CD4-positive, alpha-beta T cell treated with Interleukin-10 for 1 hour (primary cell): ENCODE measurements around the gene FARP1.

Experiments used
- DNase-seq: peaks from one replicate; pipeline ENCODE4 v3.0.0-alpha.2; 2020

The FARP1 gene

DNA sequence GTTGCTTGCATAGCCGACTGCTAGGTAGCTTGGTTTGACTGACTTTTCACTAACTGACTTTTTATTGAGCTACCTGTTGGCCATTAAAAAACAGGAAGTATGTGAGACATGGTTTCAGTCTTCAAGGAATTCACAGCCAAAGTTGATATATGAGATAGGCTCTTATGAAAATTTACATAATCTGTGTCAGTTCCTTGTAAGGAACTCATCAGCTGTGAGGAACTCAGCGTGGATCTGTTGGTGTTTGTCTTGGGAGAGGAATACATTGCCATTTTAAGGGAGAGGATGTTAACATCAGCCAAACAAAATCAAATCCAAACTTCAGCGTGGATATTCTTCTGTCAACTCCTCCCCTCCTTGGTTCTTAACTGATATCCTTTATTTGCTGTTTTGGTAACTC is 32.1 kb downstream of the FARP1 start:
- DNase-seq: no peak

DNA sequence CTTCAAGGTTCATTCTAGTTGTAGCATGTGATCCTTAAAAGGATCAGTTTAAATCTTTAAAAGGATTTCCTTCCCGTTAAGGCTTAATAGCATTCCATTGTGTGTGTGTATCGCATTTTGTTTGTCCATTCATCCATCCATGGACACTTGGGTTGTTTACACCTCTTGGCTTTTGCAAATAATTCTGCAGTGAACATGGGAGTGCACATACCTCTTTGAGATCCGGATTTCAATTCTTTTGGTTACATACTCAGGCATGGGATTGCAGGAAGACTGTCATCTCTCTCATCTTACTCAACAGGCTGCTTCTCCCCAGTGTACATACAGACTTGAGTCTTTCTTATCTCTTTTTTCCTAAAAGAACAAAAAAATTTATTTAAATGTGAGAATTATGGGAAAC is 32.9 kb downstream of the FARP1 start:
- DNase-seq: no peak

DNA sequence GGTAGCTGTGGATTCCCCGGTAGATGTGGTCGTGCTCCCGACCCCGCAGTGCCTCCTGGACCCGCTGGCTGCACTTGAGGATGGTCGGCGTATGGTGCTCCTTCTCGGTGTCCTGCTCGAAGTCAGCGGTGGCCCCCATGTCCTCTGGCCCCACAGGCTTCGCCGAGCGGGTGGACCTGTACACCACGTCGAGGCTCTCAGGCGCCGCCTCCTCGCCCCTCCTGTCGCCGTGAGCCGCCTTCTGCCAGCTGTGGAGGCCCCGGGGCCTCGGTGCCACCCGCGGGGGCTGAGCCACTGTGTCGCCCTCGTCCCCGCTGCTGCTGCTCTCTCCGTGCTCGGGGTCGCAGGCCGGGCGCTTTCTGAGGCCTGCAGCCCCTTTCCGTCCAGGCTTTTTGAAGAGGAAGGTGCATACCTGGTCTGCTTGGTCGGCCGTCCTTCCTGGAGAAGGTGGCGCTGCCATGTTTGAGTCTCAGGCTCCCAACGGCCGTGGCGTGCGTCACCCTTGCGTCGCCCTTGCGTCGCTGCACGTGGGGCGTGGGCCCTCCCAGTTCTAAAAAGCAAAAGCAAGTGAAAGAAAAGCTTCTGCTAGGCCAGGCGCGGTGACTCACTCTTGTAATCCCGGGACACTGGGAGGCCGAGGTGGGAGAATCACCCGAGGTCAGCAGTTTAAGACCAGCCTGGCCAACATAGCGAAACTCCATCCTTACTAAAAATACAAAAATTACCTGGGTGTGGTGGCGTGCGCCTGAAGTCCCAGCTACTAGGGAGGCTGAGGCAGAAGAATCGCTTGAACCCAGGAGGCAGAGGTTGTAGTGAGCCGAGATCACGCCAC is 34.1 kb downstream of the FARP1 start, which contains the start of gene RNF113B:
TSS of gene RNF113B (minus strand) at position 493 of the 832 bp plus-strand sequence. CDS start at position 460, 33 bp downstream.
- DNase-seq: no peak

DNA sequence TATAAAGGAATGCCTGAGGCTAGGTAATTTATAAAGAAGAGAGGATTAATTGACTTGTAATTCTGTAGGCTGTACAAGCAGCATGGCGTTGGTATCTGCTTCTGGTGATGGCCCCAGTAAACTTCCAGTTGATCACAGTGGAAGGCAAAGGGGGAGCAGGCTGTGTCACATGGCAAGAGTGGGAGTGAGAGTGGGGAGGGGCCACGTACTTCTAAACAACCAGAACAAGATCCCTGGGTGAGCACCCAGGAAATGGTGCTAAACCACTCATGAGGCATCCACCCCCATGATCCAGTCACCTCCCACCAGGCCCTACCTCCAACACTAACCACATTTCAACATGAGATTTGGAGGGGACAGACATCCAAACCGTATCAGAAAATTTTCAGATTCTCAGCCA is 37.2 kb downstream of the FARP1 start:
- no peak for DNase-seq

DNA sequence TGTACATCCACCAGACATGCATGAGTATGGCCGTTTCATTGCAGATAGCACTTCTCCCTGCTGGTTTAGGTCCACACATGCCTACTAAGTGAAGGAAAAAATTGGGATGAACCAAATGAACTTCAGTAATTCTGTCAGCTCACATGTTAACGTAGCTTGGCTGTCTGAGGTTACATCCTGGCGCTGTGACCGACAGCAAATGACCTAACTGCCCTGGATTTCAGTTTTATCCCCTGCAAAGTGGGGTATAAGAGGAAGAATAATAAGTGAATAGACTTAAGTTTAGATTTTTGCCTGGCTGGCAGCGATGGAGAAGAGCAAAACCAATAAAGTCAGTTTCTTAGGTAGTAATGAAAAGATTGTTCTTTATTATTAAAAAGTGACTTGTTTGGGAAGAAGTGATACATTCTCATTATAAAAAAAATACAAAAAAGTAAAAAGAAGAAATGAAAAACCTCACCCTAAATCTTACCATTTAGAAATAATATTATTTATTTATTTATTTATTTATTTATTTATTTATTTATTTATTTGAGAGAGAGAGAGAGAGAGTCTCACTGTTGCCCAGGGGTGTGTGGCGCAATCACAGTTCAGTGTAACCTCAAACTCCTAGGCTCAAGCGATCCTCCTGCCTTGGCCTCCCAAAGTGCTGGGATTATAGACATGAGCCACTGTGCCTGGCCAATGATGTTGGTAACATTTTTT is 38.4 kb downstream of the FARP1 start:
- DNase-seq: no peak

DNA sequence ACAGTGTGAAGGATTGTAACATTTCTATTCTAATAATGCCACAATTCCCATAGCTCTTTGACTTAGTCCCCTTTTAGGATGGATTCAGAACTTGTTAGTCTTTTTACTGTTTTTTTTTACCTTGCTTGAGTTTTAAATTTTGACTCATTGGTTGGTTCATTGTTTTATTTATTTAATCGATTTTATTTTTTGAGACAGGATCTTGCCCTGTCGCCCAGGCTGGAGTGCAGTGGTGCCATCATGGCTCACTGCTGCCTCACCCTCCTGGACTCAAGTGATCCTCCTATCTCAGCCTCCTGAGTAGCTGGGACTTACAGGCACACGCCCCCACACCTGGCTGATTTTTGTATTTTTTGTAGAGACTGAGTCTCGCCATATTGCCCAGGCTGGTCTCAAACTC is 39.3 kb downstream of the FARP1 start:
- no peak for DNase-seq

DNA sequence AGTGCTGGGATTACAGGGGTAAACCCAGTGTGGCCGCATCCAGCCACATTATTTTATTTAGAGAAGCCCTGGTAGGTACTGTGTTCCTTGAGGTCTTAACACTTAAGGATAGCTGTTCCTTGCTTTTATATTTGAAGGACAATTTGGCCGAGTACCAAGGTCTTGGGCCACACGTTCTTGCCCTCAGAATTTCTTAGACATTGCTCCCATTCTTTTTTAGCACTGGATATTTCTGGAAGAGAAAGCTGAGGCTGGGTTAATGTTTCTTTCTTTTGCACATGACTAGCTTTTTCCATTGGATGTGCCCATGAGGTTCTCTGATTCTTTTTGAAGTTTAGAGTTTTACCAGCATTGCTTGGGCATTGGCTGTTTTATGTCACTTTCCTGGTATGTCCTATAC is 39.7 kb downstream of the FARP1 start:
- no peak for DNase-seq

DNA sequence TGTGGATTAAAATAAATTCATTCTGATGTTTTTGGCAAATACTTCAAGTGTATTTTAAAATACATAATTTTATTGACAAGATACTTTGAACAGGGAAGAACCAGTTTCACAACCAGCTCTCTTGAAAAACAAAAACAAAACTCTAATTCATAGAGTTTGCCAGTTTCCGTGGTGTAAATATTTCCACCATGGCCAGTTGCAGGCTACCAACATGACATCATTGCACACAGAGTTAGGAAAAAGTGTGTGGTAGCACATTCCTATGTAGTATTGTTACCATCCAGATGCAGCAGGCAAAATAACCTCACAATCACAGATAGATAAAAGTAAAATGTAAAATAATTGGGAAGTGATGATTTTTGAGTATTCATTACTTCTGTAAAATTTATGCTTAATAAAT is 41.9 kb downstream of the FARP1 start:
- DNase-seq: no peak

DNA sequence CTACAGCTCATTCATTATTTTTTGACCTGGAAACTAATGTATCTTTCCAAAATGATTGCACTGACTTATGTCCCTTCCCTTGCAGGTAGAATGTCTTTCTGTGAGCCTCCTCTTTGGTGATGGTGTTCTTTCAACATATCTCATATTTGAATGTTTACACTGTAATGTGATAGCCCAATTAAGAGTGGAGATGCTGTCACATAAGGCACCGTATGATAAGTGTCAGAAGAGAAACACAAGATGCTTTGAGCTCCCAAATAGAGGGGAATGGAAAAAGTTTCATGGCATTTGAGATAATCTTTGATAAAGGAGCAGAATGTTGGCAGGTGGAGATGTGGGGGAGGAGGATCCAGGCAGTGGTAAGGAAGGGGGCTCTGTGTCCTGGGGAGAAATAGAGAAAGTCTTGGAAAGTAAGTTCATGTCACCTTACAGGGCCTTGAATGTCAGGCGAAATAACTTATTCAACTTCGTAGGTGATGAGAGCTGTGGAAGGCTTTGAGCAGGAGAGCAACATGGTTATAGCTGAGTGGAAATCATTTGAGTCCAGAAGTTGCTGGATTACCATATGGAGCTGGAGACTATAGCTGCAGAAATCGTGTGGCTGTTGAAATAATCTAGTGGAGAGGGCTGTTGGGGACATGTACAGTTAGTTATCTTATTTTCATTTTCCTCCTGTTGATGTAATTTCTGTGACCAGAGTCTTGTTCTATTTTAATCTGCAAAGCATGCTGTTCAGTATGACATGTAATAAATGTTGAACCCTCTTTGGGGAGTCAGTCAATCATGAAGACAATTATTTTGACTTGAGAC is 44.5 kb downstream of the FARP1 start:
- no peak for DNase-seq

DNA sequence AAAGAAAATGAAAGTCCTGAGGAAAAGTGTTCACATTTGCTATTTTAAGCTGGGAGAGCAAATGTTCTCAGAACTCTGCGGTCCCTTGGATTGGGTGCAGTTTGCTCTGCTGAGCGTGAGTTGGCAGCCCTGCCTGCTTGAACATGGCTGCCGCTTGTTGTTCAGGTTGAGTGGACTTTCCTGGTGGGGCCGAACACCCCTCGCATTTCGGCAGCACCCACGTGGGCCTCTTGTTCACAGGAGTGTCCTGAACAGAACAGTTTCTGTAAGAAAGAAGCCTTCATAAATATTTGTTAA is 45.0 kb downstream of the FARP1 start:
- DNase-seq: no peak

DNA sequence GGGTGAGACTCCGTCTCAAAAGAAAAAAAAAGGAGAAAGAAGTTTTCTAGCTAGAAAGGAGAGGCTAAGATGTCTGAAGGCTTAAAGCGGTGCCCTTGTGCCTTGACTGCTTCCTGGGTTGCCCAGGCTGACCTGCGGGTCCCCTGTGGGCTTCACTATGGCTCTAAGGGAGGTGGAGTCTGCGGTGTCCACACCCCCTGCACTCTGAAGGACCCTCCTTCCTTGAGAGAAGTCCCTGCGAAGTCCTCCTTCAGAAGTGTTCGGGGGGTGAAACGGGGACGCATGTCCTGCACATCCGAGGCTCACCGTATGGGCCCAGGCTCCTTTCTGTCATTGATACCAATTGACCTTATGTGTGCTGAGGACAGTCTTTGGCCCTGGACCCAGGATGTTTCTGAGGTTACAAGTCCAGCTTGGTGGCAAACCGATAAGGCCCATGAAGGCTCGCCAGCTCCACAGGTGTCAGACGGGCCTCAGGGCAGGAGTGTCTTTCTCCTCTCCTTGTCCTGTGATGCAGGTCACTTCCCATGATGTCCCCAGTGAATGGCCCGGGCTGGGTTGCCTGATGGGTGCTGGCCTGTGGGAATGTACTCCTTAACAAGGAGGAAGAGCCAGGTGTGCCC is 45.8 kb downstream of the FARP1 start:
- no peak for DNase-seq

DNA sequence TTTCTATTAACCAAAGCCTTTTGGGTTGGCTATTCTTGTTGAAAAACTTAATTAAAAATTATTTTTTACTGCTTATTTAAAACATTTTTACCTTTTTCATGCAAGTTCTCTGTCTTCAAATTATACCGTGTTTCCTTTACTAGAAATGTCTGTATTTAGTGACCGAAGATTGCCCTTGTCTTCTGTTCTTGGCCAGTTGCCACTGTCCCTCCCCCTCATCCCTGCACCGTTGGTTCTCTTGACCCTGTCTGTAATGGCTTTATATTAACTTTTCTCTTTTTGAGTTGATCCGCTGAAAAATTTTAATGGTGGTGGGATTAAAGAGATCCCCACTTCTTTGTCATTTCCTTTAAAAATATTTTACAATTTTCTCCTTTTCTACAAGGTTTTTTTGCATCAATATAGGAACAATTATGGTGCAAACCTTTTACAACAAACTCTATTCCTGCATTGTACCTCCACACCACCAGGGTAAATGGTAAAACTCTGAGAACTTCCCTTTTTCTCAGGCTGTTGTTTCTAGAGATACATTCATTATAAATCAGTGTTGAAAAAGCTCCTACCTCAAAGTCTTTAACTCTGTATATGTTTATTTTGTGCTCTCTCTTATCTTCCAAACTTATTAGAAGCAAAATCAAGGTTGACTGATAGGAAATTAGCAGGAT is 47.1 kb downstream of the FARP1 start:
- no peak for DNase-seq

DNA sequence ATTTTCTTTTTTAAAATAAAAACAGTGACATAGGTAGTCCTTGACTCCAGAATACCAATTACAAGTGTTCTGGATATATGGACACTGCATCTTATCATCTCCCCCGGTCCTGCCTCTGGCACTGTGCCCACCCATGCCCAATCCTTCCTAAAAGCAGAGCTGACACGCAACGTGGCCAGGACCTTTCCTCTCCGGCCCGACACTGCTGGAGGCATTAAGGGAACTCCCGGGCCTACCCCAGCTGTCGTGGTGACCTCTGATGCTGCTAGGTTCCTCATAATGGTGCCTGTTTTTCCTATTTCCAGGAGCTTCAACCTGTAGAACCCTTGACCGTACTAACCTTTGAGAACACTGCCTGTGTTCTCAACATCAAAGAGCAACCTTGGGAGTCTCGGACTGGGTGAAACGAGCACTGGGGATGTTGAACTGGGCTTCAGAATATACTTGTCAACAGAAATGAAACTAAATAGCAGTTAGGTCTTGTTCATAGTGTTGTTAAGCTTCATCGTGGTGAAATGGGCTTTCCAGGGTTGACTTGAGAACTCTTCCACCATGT is 48.1 kb downstream of the FARP1 start:
- DNase-seq: no peak

DNA sequence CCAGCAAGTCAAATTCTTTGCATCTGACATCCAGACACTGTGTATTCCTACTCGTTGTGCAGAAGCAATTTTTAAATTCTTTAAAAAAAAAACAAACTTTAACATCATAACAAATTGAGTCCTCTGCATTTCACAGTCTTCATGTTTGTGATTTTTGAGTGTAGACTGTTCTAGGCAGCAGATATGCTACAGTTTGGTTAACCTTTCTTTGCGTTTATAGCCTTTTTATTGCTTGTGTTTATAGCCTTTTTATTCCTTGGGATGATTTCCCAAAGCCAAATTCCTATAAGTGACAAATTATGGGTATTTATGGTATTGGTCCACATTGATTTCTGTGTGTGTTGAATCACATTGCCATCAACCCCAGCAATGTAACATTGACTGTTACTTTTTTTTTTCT is 49.1 kb downstream of the FARP1 start:
- DNase-seq: no peak

DNA sequence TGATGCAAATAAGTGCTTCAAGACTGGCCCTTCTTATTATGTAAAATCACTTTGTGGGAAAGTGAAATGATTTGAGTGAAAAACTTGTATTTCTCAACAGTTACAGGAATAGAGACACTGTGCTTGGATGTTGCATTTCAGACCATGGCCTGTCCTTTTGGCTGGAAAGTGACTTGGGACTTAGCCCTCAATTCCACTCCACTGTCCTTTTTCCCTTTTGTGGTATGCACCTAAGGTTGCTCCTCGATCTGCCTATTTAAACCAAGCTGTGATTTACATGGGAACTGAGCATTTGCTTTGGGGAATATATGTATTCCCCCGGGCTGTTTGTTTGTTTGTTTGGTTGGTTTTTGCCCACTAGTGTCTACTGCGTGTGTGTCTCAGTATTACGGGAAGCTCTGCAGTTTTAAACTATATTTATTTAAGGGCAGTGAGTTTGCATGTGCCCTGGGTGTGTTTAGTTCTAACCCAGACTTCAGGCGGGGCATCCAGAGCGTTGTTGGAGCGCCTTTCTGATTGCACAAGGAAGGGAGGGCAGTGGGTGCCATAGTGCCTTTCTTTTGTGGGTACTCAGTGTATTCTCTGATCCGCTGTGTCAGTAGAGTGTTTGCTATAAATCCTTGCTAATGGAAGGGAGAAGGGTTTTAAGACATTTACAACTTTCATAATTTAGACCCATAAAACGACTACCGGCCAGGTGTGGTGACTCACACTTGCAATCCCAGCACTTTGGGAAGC is 52.3 kb downstream of the FARP1 start:
- no peak for DNase-seq

DNA sequence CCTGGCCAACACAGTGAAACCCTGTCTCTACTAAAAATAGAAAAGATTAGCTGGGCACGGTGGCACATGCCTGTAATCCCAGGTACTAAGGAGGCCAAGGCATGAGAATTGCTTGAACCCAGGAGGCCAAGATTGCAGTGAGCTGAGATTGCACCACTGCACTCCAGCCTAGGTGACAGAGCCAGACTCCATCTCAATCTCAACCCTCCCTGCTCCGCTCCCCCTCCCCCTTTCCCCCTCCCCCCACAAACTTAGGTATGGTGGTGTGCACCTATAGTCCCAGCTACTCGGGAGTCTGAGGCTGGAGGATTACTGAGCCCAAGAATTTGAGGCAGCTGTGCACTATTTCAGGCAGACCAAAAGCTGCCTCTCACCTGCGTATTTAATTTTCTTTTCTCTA is 55.8 kb downstream of the FARP1 start:
- no peak for DNase-seq

DNA sequence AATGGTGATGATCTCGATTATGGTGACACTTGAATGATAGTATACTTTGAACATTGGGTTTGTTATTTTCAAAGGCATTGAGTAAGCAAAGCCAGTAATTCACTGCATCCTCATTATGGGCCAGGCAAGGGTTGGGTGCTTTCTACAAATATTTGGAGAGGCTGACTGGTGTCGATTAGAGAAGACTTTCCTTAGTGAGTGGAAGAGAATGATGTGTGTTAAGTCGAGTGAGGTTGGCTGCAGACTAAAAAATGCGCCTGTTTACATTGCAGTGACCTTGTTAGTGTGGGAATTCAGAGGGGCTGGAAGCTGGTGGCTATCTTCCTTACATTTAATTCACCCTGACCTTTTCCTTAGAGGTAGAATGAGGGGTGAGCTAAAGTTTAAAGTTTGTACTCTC is 56.6 kb downstream of the FARP1 start:
- no peak for DNase-seq

DNA sequence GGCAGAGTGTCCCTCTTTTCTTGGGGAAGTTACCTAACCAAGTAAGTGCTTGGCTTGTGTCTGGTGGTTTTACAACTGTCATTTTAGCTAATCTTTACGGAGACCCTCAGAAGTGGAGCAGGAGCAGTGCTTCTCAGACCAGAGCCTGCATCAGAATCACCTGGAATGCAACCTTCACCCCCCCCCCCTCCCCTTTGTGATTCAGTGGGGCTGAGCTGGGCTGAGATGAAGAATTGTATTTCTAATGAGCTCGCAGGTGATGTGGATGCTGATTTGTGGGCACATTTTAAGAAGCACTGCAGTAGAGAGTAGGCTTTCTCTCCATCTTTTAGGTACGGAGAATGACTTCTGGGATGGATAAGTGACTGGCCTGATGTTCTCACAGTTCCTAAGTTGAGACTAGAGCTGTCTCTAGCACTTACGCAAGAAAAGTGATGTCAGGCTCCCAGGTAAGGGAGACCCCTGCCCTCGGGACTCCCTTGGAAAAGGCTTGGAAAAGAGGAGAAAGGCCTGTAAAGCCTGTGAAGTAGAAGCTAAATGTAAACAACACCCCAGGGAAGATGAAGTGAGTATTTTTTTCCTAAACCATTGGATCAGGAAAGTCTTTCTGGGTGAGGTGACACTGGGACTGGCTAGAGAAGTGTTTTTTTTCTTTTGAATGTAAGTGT is 57.5 kb downstream of the FARP1 start:
- no peak for DNase-seq

DNA sequence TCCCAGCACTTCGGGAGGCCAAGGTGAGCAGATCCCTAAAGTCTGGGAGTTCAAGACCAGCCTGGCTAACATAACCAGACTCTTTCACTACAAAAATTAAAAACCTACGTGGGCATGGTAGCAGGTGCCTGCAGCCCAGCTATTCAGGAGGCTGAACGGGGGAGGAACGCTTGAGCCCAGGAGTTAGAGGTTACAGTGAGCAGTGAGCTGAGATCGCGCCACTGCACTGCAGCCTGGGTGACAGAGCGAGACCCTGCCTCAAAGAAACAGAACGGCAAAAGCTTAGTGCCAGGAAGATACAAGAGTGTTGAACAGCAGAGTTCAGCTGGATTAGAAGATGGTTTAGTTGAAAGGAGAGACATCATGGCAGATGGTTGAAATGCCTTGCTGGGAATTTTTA is 58.3 kb downstream of the FARP1 start:
- no peak for DNase-seq

DNA sequence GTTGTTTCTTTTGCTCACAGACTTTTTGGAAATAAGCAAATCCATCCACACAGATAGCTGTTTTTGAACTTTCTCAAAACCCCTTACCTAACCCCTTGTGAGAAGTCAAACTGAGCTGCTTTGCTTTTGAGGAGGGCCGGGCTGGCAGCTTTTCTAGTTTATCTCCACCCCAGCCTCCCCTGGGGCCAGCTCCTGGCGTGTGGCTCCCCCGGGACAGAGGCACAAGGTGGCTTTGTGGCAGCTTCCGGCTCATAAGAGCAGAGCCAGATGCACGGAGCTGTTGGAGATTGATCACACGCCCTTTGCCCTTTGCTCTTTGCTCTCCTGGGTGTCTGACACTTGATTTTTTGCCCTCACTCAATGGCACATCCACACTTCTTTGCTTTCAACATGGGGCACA is 59.1 kb downstream of the FARP1 start:
- no peak for DNase-seq

DNA sequence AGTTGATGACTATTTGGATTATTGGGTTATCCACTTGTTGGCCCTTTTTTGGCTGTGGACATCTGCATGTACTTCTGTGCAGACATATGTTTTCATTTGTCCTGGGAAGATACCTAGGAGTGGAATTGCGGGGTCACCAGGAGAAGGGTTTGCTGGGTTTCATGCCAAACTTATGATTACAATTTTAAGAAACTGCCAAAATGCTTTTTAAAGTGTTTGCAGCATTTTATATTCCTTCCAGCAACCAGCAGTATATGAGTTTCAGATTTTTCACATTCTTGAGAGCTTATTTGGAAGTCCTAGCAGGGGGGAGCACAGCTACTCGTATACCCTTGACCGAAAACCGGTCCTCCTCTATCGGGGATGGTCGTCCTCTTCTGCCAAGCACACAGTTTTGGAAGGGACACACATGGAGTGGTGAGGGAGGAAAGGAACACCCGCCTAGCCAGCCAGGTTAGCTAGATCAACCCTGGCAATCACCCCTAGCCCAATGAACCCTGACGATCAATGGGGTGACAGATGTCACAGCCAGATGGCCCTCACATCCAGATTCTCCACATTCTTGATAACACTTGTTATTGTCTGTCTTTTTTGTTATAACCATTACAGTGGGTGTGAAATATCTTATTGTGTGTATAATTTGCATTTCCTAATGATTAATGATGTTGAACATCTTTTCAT is 60.9 kb downstream of the FARP1 start:
- no peak for DNase-seq
